HG03457 (cell line): Measurements from ENCODE around the gene ALX3.
A peak's percentile ranks its signal among the peaks of the same experiment; 100 is the strongest.
"Not testable (repeated sequence)": the region's sequence is repeated elsewhere in the genome, so short reads cannot be mapped to it uniquely, and the experiment has no call there.

Experiments
- ATAC-seq: cut with Tn5 transposase; IDR thresholded peaks from one replicate; pipeline ENCODE4 v1.9.1; 2021; ENCODE audit warnings: moderate number of reproducible peaks; ENCODE audit not compliant: unreplicated experiment

The ALX3 gene

DNA sequence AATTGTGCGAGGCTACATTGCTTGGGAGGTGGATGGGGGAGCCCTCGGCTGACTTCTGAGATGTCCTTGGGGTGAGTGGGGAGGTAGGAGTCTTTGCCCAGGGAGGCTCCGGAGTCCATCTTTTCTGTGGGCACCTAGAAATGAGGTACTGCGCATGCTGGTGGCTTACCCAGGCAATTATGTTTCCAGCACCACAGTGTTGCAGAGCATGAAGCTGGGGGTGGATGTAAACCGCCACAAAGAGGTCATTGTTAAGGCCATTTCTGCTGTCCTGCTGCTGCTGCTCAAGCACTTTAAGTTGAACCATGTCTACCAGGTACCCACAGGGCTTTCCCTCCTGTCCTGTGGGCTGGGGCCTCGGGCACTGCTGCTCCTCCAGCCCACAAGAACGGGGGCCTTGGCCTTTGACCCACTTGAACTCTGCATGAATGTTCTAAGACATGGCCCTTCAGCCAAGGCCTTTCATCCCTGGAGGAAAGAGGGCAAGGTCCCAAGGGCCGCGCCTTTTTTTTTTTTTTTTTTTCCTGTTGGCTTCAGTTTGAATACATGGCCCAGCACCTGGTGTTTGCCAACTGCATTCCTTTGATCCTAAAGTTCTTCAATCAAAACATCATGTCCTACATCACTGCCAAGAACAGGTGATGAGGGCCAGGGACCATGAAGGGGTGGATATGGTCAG, 21.4 kb downstream of the ALX3 start:
- no peak for ATAC-seq

DNA sequence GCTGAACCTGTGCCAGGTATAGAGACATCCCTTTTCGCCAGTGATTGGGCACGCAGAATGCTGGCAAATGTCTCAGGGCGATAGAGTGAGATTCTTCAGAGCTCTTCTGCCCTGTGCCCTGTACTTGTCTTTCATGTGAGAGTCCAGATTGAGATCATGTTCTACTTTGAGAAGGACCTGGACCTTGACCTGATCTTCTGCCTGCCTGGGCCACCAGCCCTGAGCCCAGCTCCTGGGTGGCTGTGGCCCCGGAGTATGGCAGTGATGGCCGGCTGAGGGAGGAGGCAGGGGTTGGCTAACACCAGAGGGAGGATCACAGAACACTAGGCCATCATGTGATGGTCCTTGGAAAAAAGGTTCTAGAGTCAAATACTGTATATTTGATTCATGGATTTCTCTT, 22.2 kb downstream of the ALX3 start:
- ATAC-seq = no peak

DNA sequence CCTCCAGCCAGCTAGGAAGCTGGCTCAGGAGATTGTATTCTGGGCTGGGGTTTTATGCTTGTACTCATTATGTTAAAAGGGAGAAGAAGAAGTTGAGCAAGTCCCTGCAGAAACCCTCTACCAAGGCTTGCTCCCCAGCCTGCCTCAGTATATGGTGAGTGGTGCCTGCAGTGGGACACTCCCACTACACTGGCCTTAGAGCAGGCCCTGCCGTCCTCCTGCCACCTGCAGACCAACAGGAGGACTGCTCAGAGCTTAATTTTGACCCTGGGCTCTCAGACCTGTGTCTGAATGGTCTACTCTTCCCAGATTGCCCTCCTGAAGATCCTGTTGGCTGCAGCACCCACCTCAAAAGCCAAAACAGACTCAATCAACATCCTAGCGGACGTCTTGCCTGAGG, 23.0 kb downstream of the ALX3 start:
- no peak for ATAC-seq

DNA sequence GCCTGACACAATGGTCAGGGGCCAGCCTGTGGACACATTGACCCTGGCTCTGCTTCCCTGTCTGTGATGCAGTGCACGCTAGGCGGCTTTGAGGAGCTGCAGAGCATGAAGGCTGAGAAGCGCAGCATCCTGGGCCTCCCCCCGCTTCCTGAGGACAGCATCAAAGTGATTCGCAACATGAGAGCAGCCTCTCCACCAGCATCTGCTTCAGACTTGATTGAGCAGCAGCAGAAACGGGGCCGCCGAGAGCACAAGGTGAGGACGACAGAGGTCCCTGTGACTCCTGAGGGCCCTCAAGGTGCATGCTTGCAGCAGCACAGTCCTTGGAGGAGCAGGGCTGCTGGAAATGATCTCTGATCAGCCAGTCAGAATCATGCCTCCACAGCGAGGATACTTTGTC, 27.5 kb downstream of the ALX3 start:
- no peak for ATAC-seq

DNA sequence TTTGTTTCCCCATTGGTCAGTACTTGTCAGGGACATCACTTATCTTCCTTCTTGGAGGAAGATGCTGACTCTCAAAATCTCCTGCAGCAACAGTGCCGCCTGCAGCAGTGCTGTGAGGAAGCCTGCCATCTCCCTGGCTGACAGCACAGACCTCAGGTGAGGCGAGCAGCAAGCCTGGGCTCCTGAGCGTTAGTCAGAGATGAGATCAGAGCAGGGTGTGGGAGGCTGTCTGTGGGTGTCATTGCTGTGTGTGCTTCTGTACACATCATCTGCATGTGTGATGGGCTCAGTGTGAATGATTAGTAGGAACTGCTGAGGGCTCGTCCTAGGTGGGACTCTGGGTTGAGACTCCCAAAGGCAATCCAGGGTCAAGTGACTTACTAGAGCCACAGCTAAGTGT, 29.9 kb downstream of the ALX3 start:
- ATAC-seq = no peak

DNA sequence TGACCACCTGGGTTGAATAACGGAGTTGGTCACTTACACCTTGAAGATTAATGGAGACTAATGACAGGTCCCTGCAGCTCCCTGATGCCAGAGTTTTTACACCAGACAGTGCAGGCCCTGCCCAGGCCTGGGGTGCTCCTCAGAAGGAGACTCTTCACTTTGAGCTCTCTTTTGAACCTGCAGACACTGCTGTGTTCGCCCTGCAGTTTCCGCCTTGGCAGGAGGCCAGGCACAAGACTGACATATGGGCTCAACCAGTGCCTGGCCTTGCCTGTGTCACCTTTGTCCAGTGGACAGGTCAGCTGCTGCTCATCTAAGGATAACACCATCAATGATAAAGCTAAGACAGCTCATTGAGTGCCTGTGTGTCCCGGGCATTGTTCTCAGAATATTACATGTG, 30.8 kb downstream of the ALX3 start:
- ATAC-seq = no peak

DNA sequence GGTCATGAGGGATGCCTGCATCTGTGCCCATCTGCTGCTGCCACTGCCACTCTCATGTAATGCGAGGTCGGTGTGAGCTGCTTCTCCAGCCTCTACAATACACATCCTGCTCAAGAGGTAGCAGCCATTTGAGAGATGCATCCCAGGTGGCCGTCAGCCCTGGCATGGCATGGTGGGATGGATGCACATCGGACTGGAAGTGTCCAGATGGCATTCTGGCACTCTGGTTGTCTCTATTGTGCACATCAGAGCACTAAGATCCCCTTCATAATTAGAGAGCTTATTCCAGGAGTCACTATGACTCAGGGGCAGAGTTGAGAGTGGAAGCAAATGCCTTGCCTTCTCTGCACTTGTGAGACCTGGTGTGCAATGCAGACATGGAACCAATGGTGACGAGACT, 32.2 kb downstream of the ALX3 start:
- no peak for ATAC-seq

DNA sequence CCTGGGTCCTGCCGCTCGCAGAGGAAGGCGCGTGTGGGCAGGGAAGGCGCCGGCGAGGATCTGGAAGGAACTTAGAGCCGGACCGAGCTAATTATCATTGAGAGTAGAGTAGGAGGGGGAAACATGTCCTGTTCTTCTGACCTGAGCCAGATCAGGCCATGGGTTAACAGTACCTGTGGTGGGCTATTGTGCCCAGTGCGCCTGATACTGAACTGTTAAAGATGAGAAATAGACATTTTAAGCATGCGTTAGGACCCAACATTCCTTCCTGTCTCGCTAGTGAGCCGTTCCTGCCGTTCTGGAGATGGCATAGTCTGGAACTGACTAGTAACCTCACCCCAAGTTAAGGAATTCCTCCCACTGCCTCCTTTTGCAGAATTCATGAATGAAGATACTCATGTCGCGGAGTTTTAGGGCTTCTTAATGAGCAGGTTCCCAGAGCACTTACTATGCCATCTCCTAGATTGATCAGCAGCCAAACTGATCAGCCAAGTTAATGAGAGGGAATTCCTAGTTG, 35.2 kb downstream of the ALX3 start:
- no peak for ATAC-seq

DNA sequence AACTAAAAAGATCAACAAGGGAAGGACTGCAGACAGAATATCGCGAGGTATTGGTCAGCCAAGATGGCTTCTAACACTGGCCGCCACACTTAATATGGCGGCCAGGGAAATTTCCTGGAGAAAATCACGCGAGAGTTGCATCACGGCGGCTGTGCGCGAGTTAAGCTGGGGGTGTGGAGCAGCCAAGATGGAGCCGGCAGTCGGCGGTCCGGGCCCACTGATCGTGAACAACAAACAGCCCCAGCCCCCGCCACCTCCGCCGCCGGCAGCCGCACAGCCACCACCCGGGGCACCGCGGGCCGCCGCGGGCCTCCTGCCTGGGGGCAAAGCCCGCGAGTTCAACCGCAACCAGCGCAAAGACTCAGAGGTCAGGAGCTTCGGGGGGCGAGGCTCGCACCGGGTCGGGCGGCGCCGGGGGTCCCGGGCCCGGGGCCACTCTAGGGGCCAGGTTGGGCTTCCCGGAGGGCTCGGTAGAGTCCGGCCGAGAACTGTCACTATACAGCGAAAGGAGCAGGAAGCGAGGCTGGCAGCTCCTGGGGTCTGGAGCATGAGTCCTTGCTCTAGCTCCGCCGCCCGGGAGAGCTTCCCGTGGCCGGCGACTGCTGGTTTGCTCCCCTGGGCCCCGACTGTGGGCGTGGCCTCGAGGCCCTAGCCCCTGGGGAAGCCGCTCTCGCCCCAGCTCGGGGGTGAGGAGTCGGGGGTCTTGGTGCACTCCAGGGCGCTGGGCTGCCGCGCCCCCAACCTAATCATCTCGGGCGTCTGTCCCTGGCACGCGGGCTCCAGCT, 35.8 kb downstream of the ALX3 start, which contains the start of gene STRIP1:
STRIP1 (plus strand) TSS at position 174 of the 785 bp plus-strand sequence; CDS start at position 188, 14 bp downstream.
- ATAC-seq = peak; percentile 67

DNA sequence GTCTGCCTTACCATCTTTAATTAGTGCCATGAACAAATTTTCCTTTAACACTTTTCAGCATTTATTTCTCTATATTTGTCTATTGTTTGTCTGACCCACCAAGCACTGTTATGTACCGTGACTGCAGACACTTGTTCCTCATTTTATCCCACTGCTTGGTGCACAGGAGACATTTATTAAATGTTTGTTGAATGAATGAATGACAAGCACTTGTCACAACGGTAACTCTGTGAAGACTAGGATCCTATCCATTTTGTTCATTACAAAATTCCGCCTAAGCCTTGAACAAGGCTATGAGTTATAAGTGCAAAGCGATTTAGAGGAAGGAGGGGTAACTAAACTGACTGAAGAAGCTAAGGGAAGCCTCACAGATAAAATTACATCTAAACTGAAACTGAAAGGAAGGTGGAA, 36.4 kb downstream of the ALX3 start:
- no peak for ATAC-seq

DNA sequence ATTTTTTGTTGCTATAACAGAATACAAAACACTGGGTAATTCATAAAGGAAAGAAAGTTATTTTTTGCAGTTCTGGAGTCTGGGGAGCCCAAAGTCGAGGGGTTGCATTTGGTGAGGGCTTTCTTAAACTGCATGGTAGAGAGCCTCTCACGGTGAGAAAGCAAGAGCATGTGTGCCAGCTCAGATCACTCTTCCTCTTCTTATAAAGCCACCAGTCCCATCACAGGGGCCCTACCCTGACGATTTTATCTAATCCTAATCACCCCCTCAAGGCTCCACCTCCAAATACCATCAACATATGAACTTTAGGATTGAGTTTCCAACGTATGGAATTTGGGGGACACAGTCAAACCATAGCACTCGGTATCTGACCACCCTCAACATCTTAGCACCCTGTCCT, 37.1 kb downstream of the ALX3 start:
- no peak for ATAC-seq

DNA sequence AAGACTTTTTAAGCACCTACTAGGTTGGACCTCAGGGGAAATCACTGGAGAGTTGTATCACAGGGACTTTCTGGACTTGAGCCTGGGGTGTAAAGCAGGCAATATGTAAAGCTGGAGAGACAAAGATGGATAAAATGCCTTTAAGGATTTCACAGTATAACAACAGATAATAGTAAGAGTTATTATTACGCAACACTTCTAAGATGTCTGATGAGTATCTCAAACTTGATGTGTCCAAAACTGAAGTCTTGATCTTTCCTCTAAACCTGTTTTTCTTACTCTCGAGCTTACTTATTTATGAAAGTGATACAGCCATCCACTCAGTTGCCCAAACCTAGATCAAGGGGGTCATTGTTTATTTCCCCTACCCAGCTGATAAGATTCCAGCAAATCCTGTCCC, 38.1 kb downstream of the ALX3 start:
- ATAC-seq = no peak

DNA sequence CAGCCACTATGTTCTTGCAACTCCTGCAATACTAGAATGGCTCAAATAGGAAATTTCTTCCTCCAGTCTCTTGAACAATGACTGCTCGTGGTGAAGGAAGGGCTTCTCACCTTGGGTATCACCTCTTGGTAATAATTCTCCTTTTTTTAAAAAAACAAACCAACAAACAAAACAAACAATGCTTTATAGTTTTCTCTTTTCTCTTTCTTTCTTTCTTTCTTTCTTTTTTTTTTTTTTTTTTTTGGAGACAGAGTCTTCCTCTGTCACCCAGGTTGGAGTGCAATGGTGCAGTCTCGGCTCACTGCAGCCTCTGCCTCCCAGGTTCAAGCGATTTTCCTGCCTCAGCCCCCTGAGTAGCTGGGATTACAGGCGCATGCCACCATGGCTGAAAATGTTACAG, 39.8 kb downstream of the ALX3 start:
- ATAC-seq = not testable (repeated sequence)

DNA sequence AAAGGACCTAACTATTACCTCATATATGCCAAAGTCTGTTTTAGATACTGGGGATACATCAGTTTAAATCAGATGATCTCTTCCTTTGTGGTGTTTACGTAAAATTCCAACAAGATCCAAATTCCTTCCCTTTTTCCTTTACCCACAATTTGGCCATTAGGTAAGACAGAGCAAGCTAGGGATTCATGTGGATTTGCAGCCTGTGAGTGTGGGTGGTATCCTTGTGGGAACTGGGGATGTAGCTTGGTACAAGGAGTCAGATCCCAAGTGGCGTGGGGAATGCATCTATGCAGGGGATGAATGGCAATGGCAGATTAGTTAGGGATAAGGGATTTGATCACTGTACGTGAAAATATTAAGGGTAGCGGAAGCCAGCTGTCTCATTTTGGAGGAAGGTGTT, 45.9 kb downstream of the ALX3 start:
- no peak for ATAC-seq

DNA sequence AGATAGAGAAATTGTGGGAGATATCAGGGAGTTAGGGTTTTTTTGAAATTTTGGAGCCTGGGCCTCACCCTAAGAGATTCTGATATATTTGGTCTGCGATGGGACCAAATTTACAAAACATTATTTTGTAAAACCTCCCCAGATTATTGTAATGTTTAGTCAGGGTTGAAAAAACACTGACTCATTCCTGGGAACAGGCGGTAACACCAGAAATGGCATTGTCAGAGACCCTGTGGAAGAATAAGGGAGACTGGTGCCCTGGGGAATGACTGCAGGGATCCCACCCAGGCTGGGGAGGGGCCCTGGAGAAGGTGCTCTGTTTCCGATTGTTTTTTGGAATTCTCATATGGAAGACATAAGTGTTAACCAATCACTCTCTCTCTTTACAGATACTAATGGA, 49.2 kb downstream of the ALX3 start:
- ATAC-seq = no peak

DNA sequence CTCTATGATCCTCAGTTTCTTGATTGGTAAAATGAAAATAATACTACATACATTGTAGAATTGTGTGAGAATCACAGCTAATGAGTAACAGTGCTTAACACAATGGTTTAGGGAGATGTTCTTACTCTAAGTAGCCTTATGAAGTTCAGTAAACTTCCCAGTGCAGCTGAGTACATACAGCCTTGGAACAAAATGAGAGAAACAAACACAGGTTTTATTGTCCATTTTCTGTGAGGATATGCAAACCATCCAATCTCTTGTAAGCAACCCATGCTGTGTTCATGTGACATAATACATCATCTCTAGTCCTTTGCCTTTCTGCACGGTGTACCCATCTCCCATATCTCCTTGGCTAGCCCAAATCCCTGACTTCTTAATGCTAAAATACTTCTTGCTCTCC, 50.7 kb downstream of the ALX3 start:
- no peak for ATAC-seq

DNA sequence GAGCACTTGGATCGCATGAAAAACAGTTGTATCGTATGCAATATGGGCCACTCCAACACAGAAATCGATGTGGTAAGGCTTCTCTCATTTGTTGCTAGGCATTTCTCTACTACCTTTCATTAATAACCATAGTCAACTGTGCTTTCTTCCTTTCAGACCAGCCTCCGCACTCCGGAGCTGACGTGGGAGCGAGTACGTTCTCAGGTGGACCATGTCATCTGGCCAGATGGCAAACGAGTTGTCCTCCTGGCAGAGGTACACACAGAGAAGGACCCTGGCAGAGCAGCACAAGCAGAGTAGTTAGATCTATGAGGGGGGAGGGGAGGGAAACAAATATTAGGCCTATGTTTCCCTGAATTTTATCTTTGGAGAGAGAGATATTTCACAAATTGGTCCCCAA, 52.1 kb downstream of the ALX3 start:
- ATAC-seq = no peak

DNA sequence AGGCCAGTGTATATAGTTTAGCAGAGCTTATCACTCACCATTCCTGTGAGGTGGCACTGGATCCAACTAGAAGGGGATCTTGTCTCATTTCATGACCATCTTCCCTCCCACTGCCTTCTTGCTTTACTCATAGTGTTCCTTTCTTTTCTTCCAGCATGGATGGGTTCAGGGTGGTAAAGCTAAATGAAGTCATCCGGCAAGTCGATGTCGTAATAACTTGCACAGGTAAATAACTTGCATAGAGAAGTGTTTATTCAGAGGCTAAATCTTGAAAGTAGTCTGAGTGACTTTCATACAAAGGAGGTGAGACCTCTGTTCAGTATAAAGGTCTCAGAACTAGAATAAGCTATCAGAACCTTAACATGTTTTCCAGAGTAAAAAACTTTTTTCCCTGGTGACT, 52.7 kb downstream of the ALX3 start:
- no peak for ATAC-seq

DNA sequence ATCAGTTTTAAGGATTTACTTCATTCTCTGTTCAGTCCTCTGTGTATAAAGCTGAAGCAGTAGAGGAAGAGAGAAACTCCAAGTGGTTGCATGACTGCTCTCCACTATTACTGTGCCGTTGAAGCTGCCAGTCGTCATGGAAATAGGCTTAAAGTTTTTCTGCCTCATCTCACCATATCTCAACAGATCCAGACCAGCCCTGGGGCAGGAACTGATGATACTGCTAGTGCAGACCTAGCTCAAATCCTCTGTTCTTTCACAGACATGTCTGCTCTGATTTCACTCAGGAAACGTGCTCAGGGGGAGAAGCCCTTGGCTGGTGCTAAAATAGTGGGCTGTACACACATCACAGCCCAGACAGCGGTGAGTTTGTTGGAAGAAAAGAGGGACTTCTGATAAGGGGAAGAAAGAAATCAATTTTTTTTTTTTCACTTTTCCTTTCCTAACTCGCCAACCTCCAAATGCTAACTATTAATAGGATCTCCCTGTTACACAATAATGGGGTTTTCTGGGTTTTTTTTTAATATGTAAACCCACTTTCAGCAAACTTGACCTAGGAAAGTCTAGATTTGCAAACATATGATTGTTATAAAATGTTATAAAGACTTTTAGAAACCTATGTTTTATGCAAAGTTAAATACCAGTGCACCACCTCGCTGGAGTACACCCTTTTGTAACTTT, 58.2 kb downstream of the ALX3 start:
- ATAC-seq = peak; percentile 48

DNA sequence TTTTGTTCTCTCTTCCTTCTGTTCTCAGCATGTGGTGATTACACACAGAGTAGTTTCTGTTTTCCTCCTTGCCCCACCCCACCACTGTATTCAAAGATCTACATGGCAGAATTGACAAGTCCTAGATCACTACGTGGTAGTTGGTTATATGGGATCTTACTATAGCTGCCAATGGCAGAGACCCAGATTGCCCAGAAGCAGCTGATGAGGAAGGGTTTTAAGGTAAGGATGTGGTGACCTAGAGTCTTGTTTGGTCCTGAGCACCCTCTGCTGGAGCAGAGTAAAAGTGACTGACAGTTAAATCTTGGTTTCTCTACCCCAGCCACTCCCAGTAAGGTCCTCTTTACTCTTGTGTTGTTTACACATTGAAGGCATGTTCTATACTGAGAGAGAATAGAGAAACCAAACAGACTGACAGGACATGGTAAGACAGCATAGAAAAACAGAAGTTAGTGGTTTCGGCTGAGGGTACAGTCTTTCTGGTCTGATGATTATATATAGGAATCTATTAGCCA, 58.9 kb downstream of the ALX3 start:
- ATAC-seq = peak; percentile 91
